Activated CD4-positive, alpha-beta T cell treated with anti-CD3 and anti-CD28 coated beads, Interleukin-2, amount 50 U/mL, for 1 hour (primary cell): ENCODE results near the gene RNASE9.
"Not testable (repeated sequence)": the region's sequence is repeated elsewhere in the genome, so short reads cannot be mapped to it uniquely, and the experiment has no call there.

ENCODE experiments used
- DNase-seq: peaks from one replicate; pipeline ENCODE4 v3.0.0-alpha.2; 2020

RNASE9 gene

GRCh38 chr14:20572382-20572990 lies 11.6 kb upstream of the RNASE9 start:
- DNase-seq, result not testable (repeated sequence)

GRCh38 chr14:20570720-20571119 lies 9.9 kb upstream of the RNASE9 start:
- not testable (repeated sequence) for DNase-seq

- DNase-seq, result not testable (repeated sequence)
Observed at GRCh38 chr14:20569865-20570264, 9.0 kb upstream of the RNASE9 start.

GRCh38 chr14:20569066-20569465 lies 8.2 kb upstream of the RNASE9 start:
- no peak for DNase-seq

GRCh38 chr14:20568393-20568792 lies 7.5 kb upstream of the RNASE9 start:
- DNase-seq, result no peak

- DNase-seq, result not testable (repeated sequence)
Observed at GRCh38 chr14:20567199-20567598, 6.4 kb upstream of the RNASE9 start.

GRCh38 chr14:20564501-20564997 lies 3.7 kb upstream of the RNASE9 start:
- DNase-seq, result no peak

GRCh38 chr14:20563971-20564370 lies 3.1 kb upstream of the RNASE9 start:
- DNase-seq, result no peak

- no peak for DNase-seq
Observed at GRCh38 chr14:20559461-20559904, 1.4 kb downstream of the RNASE9 start.

- DNase-seq, result no peak
Observed at GRCh38 chr14:20557212-20557542, 3.7 kb downstream of the RNASE9 start.

- DNase-seq, result no peak
Observed at GRCh38 chr14:20556500-20557211, 4.2 kb downstream of the RNASE9 start.

GRCh38 chr14:20555845-20556244 lies 5.0 kb downstream of the RNASE9 start:
- DNase-seq, result no peak

- no peak for DNase-seq
Observed at GRCh38 chr14:20553024-20553423, 7.8 kb downstream of the RNASE9 start.

GRCh38 chr14:20551606-20552005 lies 9.2 kb downstream of the RNASE9 start:
- no peak for DNase-seq

- no peak for DNase-seq
Observed at GRCh38 chr14:20550926-20551325, 9.9 kb downstream of the RNASE9 start.

GRCh38 chr14:20548414-20549158 lies 12.3 kb downstream of the RNASE9 start:
- DNase-seq, result no peak

GRCh38 chr14:20546877-20547276 lies 14.0 kb downstream of the RNASE9 start:
- DNase-seq, result no peak

- no peak for DNase-seq
Observed at GRCh38 chr14:20539906-20540305, 20.9 kb downstream of the RNASE9 start.

- DNase-seq, result peak; percentile 72
Observed at GRCh38 chr14:20530771-20531571, 29.9 kb downstream of the RNASE9 start.

- DNase-seq, result no peak
Observed at GRCh38 chr14:20529806-20530205, 31.0 kb downstream of the RNASE9 start.

- no peak for DNase-seq
Observed at GRCh38 chr14:20524027-20524426, 36.8 kb downstream of the RNASE9 start.

GRCh38 chr14:20522332-20522731 lies 38.5 kb downstream of the RNASE9 start:
- no peak for DNase-seq

GRCh38 chr14:20516921-20517320 lies 43.9 kb downstream of the RNASE9 start:
- DNase-seq, result no peak
